Adipocyte (in vitro differentiated cells): ENCODE data around the gene CACNG3.
"Not testable (repeated sequence)": the region's sequence is repeated elsewhere in the genome, so short reads cannot be mapped to it uniquely, and the experiment has no call there.

Experiments used
- DNase-seq: peaks from one replicate; pipeline ENCODE4 v3.0.0-alpha.2; 2015; ENCODE audit warnings: low read depth
- H3K27me3 ChIP-seq: replicated peaks from 2 replicates; pipeline ENCODE4 v1.7.0; 2013; ENCODE audit warnings: mild to moderate bottlenecking, low read length, moderate library complexity; ENCODE audit not compliant: control insufficient read depth, insufficient read depth
- H3K36me3 ChIP-seq: 2 replicates; pipeline ENCODE4 v1.7.0; 2013; ENCODE audit warnings: low read length, mild to moderate bottlenecking, moderate library complexity; ENCODE audit not compliant: control insufficient read depth, insufficient read depth, severe bottlenecking
- H3K4me1 ChIP-seq: 2 replicates; pipeline ENCODE4 v1.7.0; 2013; ENCODE audit warnings: mild to moderate bottlenecking, low read length, moderate library complexity; ENCODE audit not compliant: control insufficient read depth, insufficient read depth
- H3K4me3 ChIP-seq: 2 replicates; pipeline ENCODE4 v1.7.0; 2013; ENCODE audit warnings: mild to moderate bottlenecking, low read length, moderate library complexity
- H3K9ac ChIP-seq: 2 replicates; pipeline ENCODE4 v1.7.0; 2013; ENCODE audit warnings: mild to moderate bottlenecking, low read length, moderate library complexity
- H3K9me3 ChIP-seq: 2 replicates; pipeline ENCODE4 v1.7.0; 2013; ENCODE audit warnings: mild to moderate bottlenecking, low read length, moderate library complexity; ENCODE audit not compliant: control insufficient read depth

The CACNG3 gene

GRCh38 chr16:24235806-24236205 lies 20.3 kb upstream of the CACNG3 start:
- Histone ChIP-seq H3K4me1 (no peaks in the 10 kb centered on the region), H3K27me3 (no peaks in the 10 kb centered on the region), H3K9ac (no peak overlapping the region), H3K36me3 (no peaks in the 10 kb centered on the region), H3K4me3 (no peak overlapping the region), H3K9me3 (no peaks in the 10 kb centered on the region)
- no peak for DNase-seq

- DNase-seq, H3K4me1 ChIP-seq, H3K27me3 ChIP-seq, H3K9ac ChIP-seq, H3K9me3 ChIP-seq, H3K36me3 ChIP-seq, H3K4me3 ChIP-seq: not testable (repeated sequence)
Observed at GRCh38 chr16:24238846-24239245, 17.3 kb upstream of the CACNG3 start.

GRCh38 chr16:24246911-24247607 lies 9.1 kb upstream of the CACNG3 start:
- Histone ChIP-seq H3K36me3 (no peaks in the 10 kb centered on the region), H3K27me3 (no peaks in the 10 kb centered on the region), H3K4me1 (no peaks in the 10 kb centered on the region), H3K9me3 (no peaks in the 10 kb centered on the region), H3K9ac (no peak overlapping the region), H3K4me3 (no peak overlapping the region)
- no peak for DNase-seq

- peak; percentile 4 for DNase-seq
- Histone ChIP-seq H3K9me3 (no peaks in the 10 kb centered on the region), H3K36me3 (no peaks in the 10 kb centered on the region), H3K4me3 (no peak overlapping the region), H3K9ac (no peak overlapping the region), H3K27me3 (peaks cover 27% of the 10 kb centered on the region), H3K4me1 (no peaks in the 10 kb centered on the region)
Observed at GRCh38 chr16:24253192-24253591, 2.9 kb upstream of the CACNG3 start.

GRCh38 chr16:24257958-24258357 lies 1.8 kb downstream of the CACNG3 start:
- H3K36me3 ChIP-seq: no peaks in the 10 kb centered on the region
- peaks cover 32% of the 10 kb centered on the region for H3K27me3 ChIP-seq

GRCh38 chr16:24258791-24259190 lies 2.7 kb downstream of the CACNG3 start:
- Histone ChIP-seq H3K27me3 (peaks cover 32% of the 10 kb centered on the region), H3K9me3 (no peaks in the 10 kb centered on the region), H3K9ac (no peak overlapping the region), H3K36me3 (no peaks in the 10 kb centered on the region), H3K4me1 (no peaks in the 10 kb centered on the region), H3K4me3 (no peak overlapping the region)
- DNase-seq: no peak

More at GRCh38 chr16:24257958-24258357, 1.8 kb downstream of the CACNG3 start:
- Histone ChIP-seq H3K9me3 (no peaks in the 10 kb centered on the region), H3K4me1 (no peaks in the 10 kb centered on the region), H3K4me3 (no peak overlapping the region), H3K9ac (no peak overlapping the region)
- no peak for DNase-seq

GRCh38 chr16:24262816-24263215 lies 6.7 kb downstream of the CACNG3 start:
- no peaks in the 10 kb centered on the region for H3K4me1 ChIP-seq
- no peaks in the 10 kb centered on the region for H3K36me3 ChIP-seq
- peaks cover 5% of the 10 kb centered on the region for H3K27me3 ChIP-seq
- H3K9me3 ChIP-seq: no peaks in the 10 kb centered on the region
- no peak overlapping the region for H3K4me3 ChIP-seq
- H3K9ac ChIP-seq: no peak overlapping the region
- DNase-seq: no peak

GRCh38 chr16:24270721-24271442 lies 14.7 kb downstream of the CACNG3 start:
- no peak for DNase-seq
- H3K4me1 ChIP-seq: peaks cover 13% of the 10 kb centered on the region
- peaks cover 6% of the 10 kb centered on the region for H3K27me3 ChIP-seq
- no peak overlapping the region for H3K4me3 ChIP-seq
- no peaks in the 10 kb centered on the region for H3K9me3 ChIP-seq
- no peaks in the 10 kb centered on the region for H3K36me3 ChIP-seq
- H3K9ac ChIP-seq: no peak overlapping the region

GRCh38 chr16:24272379-24272778 lies 16.2 kb downstream of the CACNG3 start:
- peaks cover 13% of the 10 kb centered on the region for H3K4me1 ChIP-seq
- DNase-seq: no peak
- H3K9ac ChIP-seq: no peak overlapping the region
- H3K27me3 ChIP-seq: peaks cover 6% of the 10 kb centered on the region
- H3K36me3 ChIP-seq: no peaks in the 10 kb centered on the region
- H3K4me3 ChIP-seq: no peak overlapping the region
- H3K9me3 ChIP-seq: no peaks in the 10 kb centered on the region

GRCh38 chr16:24273508-24274182 lies 17.5 kb downstream of the CACNG3 start:
- DNase-seq: peak; percentile 44
- H3K9me3 ChIP-seq: no peaks in the 10 kb centered on the region
- H3K36me3 ChIP-seq: no peaks in the 10 kb centered on the region
- H3K27me3 ChIP-seq: peaks cover 6% of the 10 kb centered on the region
- peaks cover 13% of the 10 kb centered on the region for H3K4me1 ChIP-seq
- no peak overlapping the region for H3K4me3 ChIP-seq
- H3K9ac ChIP-seq: no peak overlapping the region

- Histone ChIP-seq H3K9ac (no peak overlapping the region), H3K36me3 (no peaks in the 10 kb centered on the region), H3K4me3 (no peak overlapping the region), H3K4me1 (peaks cover 13% of the 10 kb centered on the region), H3K9me3 (no peaks in the 10 kb centered on the region), H3K27me3 (no peaks in the 10 kb centered on the region)
- DNase-seq: no peak
Observed at GRCh38 chr16:24275413-24275812, 19.3 kb downstream of the CACNG3 start.
